GM20000 (cell line): ENCODE measurements around the gene DHX16.

Experiments used
- DNase-seq: peaks from one replicate; pipeline ENCODE4 v3.0.0; 2012; ENCODE audit warnings: low spot score
- TF ChIP-seq, protein P1 (sequence below): IDR thresholded peaks from 2 replicates; pipeline ENCODE4 v1.5.1; 2012; ENCODE audit warnings: mild to moderate bottlenecking, control low read depth; ENCODE audit errors: extremely low read depth, missing control alignments

Gene DHX16

DNA sequence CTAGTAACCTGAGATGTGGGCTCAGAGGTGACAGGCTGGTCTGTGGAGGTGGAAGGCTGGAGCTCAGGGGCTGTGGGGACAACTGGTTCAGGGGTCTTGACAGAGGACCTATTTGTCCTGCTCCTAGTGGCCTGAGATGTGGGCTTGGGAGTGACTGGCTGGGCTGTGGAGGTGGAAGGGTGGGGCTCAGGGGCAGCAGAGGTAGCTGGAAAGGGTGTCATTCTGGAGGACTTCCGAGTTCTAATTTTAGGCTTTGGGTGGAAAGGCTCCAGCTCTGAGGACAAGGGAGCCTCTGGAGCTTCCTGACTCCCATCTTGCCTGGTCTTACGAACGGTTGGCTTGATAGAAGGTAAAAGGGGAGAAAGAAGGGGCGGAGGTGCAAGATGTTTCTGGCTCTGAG lies 32.8 kb upstream of the DHX16 start:
- TF ChIP-seq, protein P1, sequence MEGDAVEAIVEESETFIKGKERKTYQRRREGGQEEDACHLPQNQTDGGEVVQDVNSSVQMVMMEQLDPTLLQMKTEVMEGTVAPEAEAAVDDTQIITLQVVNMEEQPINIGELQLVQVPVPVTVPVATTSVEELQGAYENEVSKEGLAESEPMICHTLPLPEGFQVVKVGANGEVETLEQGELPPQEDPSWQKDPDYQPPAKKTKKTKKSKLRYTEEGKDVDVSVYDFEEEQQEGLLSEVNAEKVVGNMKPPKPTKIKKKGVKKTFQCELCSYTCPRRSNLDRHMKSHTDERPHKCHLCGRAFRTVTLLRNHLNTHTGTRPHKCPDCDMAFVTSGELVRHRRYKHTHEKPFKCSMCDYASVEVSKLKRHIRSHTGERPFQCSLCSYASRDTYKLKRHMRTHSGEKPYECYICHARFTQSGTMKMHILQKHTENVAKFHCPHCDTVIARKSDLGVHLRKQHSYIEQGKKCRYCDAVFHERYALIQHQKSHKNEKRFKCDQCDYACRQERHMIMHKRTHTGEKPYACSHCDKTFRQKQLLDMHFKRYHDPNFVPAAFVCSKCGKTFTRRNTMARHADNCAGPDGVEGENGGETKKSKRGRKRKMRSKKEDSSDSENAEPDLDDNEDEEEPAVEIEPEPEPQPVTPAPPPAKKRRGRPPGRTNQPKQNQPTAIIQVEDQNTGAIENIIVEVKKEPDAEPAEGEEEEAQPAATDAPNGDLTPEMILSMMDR: no peak
- DNase-seq: no peak

DNA sequence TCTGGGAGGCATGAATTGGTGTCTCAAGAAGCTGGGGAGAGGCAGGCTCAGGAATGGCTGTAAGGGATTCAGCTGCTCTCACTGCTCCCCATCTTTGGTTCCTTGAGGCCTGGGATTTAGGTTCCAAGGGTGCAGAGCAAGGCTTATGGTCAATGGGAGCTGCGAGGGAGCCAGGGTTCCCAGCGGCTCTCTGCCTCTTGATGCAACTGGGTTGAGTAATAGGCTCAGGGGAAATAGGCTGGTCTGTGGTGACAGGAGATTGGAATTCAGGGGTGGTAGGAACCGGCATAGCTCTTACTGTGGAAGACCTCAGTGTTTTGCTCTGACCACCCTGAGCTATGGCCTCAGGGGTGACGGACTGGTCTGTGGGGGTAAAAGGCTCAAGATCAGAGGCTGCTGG lies 31.0 kb upstream of the DHX16 start:
- TF ChIP-seq, protein P1: no peak
- no peak for DNase-seq

DNA sequence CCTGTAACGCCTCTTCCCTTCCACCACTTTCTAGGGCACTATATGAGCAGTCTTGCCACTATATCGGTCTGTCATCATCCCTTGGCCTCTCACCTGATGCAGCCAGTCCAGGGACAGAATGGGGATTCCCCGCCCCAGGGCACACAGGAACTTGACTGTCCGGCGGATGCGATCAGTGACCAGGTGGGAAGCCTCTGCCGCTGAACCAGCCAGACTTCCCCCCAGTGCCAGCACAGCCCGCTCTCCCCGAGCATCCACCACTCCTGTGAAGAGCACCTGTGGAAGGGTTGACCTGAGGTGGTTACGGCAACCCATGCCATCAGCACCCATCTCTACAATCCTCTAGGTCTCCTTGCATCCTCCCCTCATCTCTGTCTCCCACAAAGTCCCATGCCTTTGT lies 30.2 kb upstream of the DHX16 start:
- TF ChIP-seq, protein P1: no peak
- DNase-seq: no peak

DNA sequence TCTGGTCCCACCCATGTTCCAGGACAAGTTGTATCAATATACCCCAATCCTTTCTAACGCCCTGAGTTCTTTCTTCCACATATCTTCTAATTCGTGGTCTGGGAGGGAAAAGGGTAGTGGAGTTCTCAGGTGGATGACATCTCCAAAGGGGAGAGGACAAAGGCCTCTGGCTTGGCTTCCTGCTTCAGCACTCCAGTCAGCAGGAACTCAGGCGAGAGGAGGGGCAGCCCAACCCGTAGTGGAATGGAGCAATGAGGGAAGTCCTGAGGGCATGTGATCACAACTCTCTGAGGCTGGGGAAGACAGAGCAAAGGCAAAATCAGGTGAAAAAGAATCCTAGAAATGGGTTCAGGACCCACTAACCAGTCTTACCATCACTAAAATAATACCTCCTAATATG lies 27.5 kb upstream of the DHX16 start:
- no peak for DNase-seq

DNA sequence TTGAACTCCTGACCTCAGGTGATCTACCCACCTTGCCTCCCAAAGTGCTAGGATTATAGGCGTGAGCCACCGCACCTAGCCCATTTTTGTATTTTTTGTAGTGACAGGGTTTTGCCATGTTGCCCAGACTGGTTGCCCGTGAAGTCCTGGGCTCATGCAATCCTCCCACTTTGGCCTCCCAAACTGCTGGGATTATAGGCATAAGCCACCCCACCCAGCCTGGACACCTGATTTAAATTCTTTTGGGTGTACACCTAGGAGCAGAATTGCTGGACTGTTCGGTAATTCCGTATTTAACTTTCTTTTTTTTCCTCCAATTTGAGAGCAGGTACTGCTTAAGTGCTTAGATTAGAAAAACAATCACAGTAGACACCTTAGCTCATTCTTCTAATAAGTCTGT lies 23.6 kb upstream of the DHX16 start:
- TF ChIP-seq, protein P1: no peak
- DNase-seq: no peak

More for the DNA sequence above, 27.5 kb upstream of the DHX16 start:
- TF ChIP-seq, protein P1: no peak

DNA sequence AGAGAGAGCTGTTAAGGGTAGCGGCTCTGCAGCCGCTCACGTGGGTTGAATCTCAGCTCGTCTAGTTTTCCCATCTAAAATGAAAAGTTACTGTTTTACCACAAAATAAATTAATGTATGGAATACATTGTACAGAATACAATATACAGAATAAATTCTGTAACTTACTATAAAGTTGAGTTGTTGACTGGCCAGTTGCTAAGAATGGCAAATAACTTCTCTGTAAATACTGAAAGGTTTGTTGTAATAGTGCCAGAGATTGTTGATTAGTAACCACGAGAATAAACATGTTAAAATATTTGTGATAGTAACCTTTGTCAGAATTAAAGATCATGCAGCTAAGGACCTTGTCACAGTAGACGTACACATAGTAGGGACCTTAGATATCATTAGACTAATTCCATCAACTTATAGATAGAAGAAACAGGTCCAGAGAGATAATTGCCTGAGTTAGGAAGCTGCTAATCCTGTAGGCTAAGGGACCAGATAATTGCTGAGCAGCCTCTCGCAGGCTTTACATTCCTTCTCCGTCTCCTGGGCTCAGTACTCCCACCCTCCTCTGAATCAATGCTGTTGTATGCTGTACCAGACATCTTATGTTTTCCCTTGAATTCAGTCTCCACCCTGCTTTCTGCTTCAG lies 18.5 kb upstream of the DHX16 start:
- TF ChIP-seq, protein P1: no peak
- no peak for DNase-seq

DNA sequence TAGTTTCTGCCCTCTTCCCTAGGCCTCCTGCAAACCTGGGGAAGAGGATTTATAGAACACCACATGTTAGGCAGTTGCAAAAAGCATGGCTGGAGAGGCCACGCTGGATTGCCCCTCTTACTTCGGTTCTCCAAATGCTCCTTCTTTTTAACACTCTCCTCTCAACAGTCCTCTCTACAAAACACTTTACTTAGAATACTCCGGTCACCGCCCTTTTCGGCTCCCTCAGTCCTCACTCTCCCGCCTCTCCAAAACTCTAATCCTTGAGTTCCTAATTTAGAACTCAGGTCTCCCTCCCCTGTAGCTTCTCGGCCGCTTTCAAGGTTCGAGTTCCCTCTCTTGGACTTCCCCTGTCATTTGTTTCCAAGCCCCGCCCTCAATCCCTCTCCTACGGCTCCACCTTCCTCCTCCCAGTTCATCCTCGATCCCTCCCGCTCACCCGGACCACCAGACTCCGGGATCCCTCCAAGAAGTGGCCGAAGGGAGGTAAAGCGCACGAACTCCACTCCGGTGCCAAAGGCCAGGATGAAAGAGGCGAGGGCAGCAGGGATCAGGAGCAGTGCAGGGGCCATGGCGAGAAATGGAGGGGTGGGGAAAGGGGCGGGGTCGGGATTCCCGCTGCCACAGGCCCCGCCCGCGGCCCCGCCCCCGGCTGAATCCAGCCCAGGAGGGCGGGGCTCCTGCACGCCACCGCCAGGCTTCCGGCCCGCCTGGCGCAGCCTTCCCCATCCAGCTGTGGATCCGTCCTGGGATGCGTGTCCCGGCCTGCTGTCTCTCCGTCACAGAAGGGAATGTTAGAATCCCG lies 17.8 kb upstream of the DHX16 start, which contains the start of gene NRM:
TSS of gene NRM (minus strand) at position 582 of the 805 bp plus-strand sequence. CDS start at position 572, 10 bp downstream.
- DNase-seq: peak; percentile 90
- TF ChIP-seq, protein P1: no peak
